HG03521 (cell line): Measurements from ENCODE around the gene BFAR.
"Not testable (repeated sequence)": the region's sequence is repeated elsewhere in the genome, so short reads cannot be mapped to it uniquely, and the experiment has no call there.

Experiments
- ATAC-seq: cut with Tn5 transposase; IDR thresholded peaks from one replicate; pipeline ENCODE4 v1.9.1; 2021; ENCODE audit warnings: mild to moderate bottlenecking, moderate library complexity; ENCODE audit not compliant: unreplicated experiment

BFAR gene

GRCh38 chr16:14685870-14686793 lies 53.4 kb downstream of the BFAR start:
- ATAC-seq: not testable (repeated sequence)

GRCh38 chr16:14694129-14694528 lies 61.4 kb downstream of the BFAR start, which contains the start of gene PLA2G10:
Gene PLA2G10 (minus strand): TSS chr16:14694308. CDS start chr16:14694229, 79 bp downstream.
- ATAC-seq: not testable (repeated sequence)

GRCh38 chr16:14701859-14702258 lies 69.1 kb downstream of the BFAR start:
- ATAC-seq: not testable (repeated sequence)

GRCh38 chr16:14702672-14703071 lies 69.9 kb downstream of the BFAR start:
- not testable (repeated sequence) for ATAC-seq

GRCh38 chr16:14703156-14704011 lies 70.6 kb downstream of the BFAR start, which contains the start of gene NPIPA3:
Gene NPIPA3 (plus strand): TSS chr16:14703411. CDS start chr16:14708944, 5,533 bp downstream.
- ATAC-seq: peak; percentile 94
